ENCODE measurements around the gene ZNF516.

GRCh38 chr18:76391038-76391437 is 104.0 kb downstream of the ZNF516 start:
- TF ChIP-seq, protein P1, sequence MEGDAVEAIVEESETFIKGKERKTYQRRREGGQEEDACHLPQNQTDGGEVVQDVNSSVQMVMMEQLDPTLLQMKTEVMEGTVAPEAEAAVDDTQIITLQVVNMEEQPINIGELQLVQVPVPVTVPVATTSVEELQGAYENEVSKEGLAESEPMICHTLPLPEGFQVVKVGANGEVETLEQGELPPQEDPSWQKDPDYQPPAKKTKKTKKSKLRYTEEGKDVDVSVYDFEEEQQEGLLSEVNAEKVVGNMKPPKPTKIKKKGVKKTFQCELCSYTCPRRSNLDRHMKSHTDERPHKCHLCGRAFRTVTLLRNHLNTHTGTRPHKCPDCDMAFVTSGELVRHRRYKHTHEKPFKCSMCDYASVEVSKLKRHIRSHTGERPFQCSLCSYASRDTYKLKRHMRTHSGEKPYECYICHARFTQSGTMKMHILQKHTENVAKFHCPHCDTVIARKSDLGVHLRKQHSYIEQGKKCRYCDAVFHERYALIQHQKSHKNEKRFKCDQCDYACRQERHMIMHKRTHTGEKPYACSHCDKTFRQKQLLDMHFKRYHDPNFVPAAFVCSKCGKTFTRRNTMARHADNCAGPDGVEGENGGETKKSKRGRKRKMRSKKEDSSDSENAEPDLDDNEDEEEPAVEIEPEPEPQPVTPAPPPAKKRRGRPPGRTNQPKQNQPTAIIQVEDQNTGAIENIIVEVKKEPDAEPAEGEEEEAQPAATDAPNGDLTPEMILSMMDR (IDR thresholded peaks at IDR 0.05): no peak
- TF ChIP-seq POLR2A (IDR thresholded peaks at IDR 0.05): no peak
- no peak for TF ChIP-seq EP300 (IDR thresholded peaks at IDR 0.05)
- no peak for TF ChIP-seq POLR2AphosphoS5 (IDR thresholded peaks at IDR 0.05)

Measured in sigmoid colon (tissue), 4 donors.